OCI-LY7 (cell line): ENCODE data around the gene C2CD4A. TPM values are rescaled to one million over a fixed set of nuclear protein-coding genes. Genes with fewer than 3 reads are reported as not detected.

Experiments used
- BruUV-seq: library from RNA; stranded (reverse); fragments of 400-500 nt; replicated peaks from 2 replicates; lab custom pipeline; 2021; lab: Mats Ljungman, UMichigan
- CTCF ChIA-PET: fragments of 300-600 bp; sonication (Branson Sonifier 250); formaldehyde crosslinking; loops from one replicate; lab custom pipeline; 2022; ENCODE audit warnings: antibody characterized with exemption; ENCODE audit not compliant: unreplicated experiment; lab: Charles Lee
- POLR2A ChIA-PET: fragments of 300-600 bp; sonication (Branson Sonifier 250); formaldehyde crosslinking; loops from one replicate; lab custom pipeline; 2022; ENCODE audit warnings: antibody characterized with exemption; lab: Charles Lee
- DNase-seq: peaks from one replicate; pipeline ENCODE4 v3.0.0-alpha.2; 2015; ENCODE audit warnings: low spot score
- H2AFZ ChIP-seq: fragments of 200-600 bp; sonication (generic), shearing (Covaris generic); 2 replicates; pipeline ENCODE4 v1.6.1; 2014; ENCODE audit warnings: mild to moderate bottlenecking, antibody characterized with exemption, low read length, moderate library complexity
- H3K27ac ChIP-seq: fragments of 200-600 bp; sonication (generic); 2 replicates; pipeline ENCODE4 v1.5.1; 2014; ENCODE audit warnings: mixed run types, low read depth, mild to moderate bottlenecking, moderate library complexity, low read length, inconsistent platforms; ENCODE audit not compliant: poor library complexity, severe bottlenecking
- H3K36me3 ChIP-seq: fragments of 200-600 bp; sonication (generic); 2 replicates; pipeline ENCODE4 v1.6.1; 2014; ENCODE audit warnings: mild to moderate bottlenecking, antibody characterized with exemption, low read length, moderate library complexity, mixed read lengths; ENCODE audit not compliant: insufficient read depth
- H3K4me1 ChIP-seq: fragments of 200-600 bp; sonication (generic); 2 replicates; pipeline ENCODE4 v1.5.1; 2014; ENCODE audit warnings: mild to moderate bottlenecking, low read length; ENCODE audit not compliant: insufficient read depth, poor library complexity, severe bottlenecking
- H3K4me2 ChIP-seq: fragments of 200-600 bp; sonication (generic); 2 replicates; pipeline ENCODE4 v1.6.1; 2014; ENCODE audit warnings: mild to moderate bottlenecking, low read length
- H3K4me3 ChIP-seq: fragments of 200-600 bp; sonication (generic); 2 replicates; pipeline ENCODE4 v1.5.1; 2014; ENCODE audit warnings: mild to moderate bottlenecking, low read depth, low read length; ENCODE audit not compliant: poor library complexity, severe bottlenecking
- H3K79me2 ChIP-seq: fragments of 200-600 bp; sonication (generic); 2 replicates; pipeline ENCODE4 v1.6.1; 2016; ENCODE audit warnings: low read depth, mild to moderate bottlenecking, low read length, moderate library complexity, mixed read lengths; ENCODE audit not compliant: insufficient read depth
- H3K9me2 ChIP-seq: fragments of 200-600 bp; sonication (generic); 2 replicates; pipeline ENCODE4 v1.6.1; 2016; ENCODE audit warnings: mild to moderate bottlenecking, low read length, mixed read lengths; ENCODE audit not compliant: insufficient read depth
- H3K9me3 ChIP-seq: fragments of 200-600 bp; sonication (generic); 2 replicates; pipeline ENCODE4 v1.6.1; 2014; ENCODE audit warnings: mild to moderate bottlenecking, mixed run types, low read length, mixed read lengths
- H4K20me1 ChIP-seq: fragments of 200-600 bp; sonication (generic); 2 replicates; pipeline ENCODE4 v1.6.1; 2014; ENCODE audit warnings: mild to moderate bottlenecking, antibody characterized with exemption, low read length, moderate library complexity, mixed read lengths; ENCODE audit not compliant: insufficient read depth
- CTCF ChIP-seq: fragments of 200-600 bp; sonication (generic); conservative IDR thresholded peaks from 2 replicates; pipeline ENCODE4 v1.5.1; 2014; ENCODE audit warnings: mild to moderate bottlenecking, antibody characterized with exemption, low read length, moderate library complexity, mixed read lengths
- EZH2phosphoT487 ChIP-seq: fragments of 200-600 bp; sonication (generic); IDR thresholded peaks from 2 replicates; pipeline ENCODE4 v1.6.1; 2018; ENCODE audit warnings: low read depth, borderline replicate concordance, mild to moderate bottlenecking, mixed run types, antibody characterized with exemption, low read length, moderate library complexity, mixed read lengths
- intact Hi-C: fragments of 100-400 bp; cut with micrococcal nuclease; formaldehyde crosslinking; loops from one replicate; pipeline ENCODE4 v1.10.0; 2022; ENCODE audit not compliant: unreplicated experiment
- total RNA-seq, 2 experiments: library from RNA; depleted of rRNA in 1 of 2; stranded (reverse); fragments of >200 nt in 1 of 2; shearing (Covaris generic) in 1 of 2; gene quantifications; 2 replicates each; pipeline ENCODE4 v1.2.3, GENCODE V29; 2014 to 2022

C2CD4A gene
- total RNA-seq, 2 experiments from 2014 or later: not detected

GRCh38 chr15:62027916-62028315 is 38.9 kb upstream of the C2CD4A start:
- Histone ChIP-seq H3K4me3 (no peak overlapping the region), H3K79me2 (no peaks in the 10 kb centered on the region), H3K4me2 (no peak overlapping the region), H3K9me2 (no peaks in the 10 kb centered on the region), H3K4me1 (peaks cover 16% of the 10 kb centered on the region), H2AFZ (no peak overlapping the region), H3K27ac (no peak overlapping the region), H3K9me3 (no peaks in the 10 kb centered on the region), H3K36me3 (peaks cover 28% of the 10 kb centered on the region), H4K20me1 (no peaks in the 10 kb centered on the region)
- BruUV-seq: no TSS peak
- TF ChIP-seq CTCF: no peak
- no peak for TF ChIP-seq EZH2phosphoT487
- no peak for DNase-seq
- intact Hi-C loops: no loop called here
- ChIA-PET CTCF (no interaction called here), POLR2A (interaction anchor here (0.6 to 0.9 kb wide), 6 partner anchors 31 to 858 kb away, joined by 3 to 7 read pairs (median 4); partner anchors contain the start of gene VPS13C)

- Histone ChIP-seq H2AFZ (no peak overlapping the region), H3K4me2 (no peak overlapping the region), H3K36me3 (peaks cover 47% of the 10 kb centered on the region), H3K4me1 (no peaks in the 10 kb centered on the region), H3K79me2 (no peaks in the 10 kb centered on the region), H3K9me2 (no peaks in the 10 kb centered on the region), H3K4me3 (no peak overlapping the region), H4K20me1 (no peaks in the 10 kb centered on the region), H3K9me3 (no peaks in the 10 kb centered on the region), H3K27ac (no peak overlapping the region)
- intact Hi-C loops: no loop called here
- CTCF ChIA-PET: no interaction called here
- no peak for TF ChIP-seq CTCF
- no peak for TF ChIP-seq EZH2phosphoT487
- POLR2A ChIA-PET: interaction anchor here (0.7 to 1.4 kb wide), 2 partner anchors 9 to 16 kb away, joined by 3 to 7 read pairs; no protein-coding TSS in a partner anchor
- no TSS peak for BruUV-seq
- no peak for DNase-seq
Observed at GRCh38 chr15:62035256-62035924, 31.4 kb upstream of the C2CD4A start.

DNA sequence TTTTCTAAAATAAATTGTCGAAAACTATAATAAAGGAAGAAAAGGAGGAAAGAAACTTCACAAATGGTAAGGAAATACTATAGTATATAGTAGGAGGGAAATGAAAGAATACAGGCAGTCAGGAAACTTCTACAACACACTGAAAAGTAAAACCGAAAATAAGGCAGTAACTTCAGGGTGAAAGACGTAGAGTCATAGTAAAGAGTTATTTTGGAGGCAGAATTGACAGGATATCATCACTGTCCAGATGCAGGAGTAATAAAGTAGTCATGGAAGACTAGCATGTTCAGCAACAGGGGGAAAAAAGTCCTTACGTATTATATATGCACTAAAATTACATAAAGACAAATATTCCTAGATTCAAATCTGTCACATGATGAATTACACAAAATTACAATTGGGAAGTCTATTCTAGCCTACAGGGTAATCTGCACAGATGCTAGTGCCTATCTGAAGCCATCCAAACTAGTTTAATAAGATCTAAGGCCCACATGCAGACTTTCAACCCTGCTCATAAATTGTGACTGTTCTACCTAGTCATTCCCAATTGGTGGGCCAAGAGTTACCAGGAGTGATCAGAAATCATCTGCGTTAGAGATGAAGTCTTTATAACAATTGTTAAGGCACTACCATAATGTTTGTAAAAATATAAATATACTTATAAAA is 20.6 kb upstream of the C2CD4A start:
- no peaks in the 10 kb centered on the region for H3K9me2 ChIP-seq
- peaks cover 40% of the 10 kb centered on the region; the same call in 1 of the 2 replicates for H3K79me2 ChIP-seq
- no peak overlapping the region for H3K27ac ChIP-seq
- H3K36me3 ChIP-seq: peaks cover 20% of the 10 kb centered on the region
- CTCF ChIA-PET: no interaction called here
- H4K20me1 ChIP-seq: no peaks in the 10 kb centered on the region
- no TSS peak for BruUV-seq
- no peaks in the 10 kb centered on the region for H3K9me3 ChIP-seq
- peak overlapping the region; percentile 20; the same call in 1 of the 2 replicates for H3K4me2 ChIP-seq
- no peak overlapping the region for H2AFZ ChIP-seq
- DNase-seq: no peak
- no peak overlapping the region for H3K4me3 ChIP-seq
- peaks cover 20% of the 10 kb centered on the region for H3K4me1 ChIP-seq
- TF ChIP-seq CTCF (no peak), EZH2phosphoT487 (no peak)
- intact Hi-C loops: no loop called here
- POLR2A ChIA-PET: no interaction called here
